Activated CD8-positive, alpha-beta T cell treated with anti-CD3 and anti-CD28 coated beads for 36 hours (primary cell): ENCODE results near the gene TLE2. TPM values are rescaled to one million over a fixed set of nuclear protein-coding genes. Genes with fewer than 3 reads are reported as not detected.
"Not testable (repeated sequence)": the region's sequence is repeated elsewhere in the genome, so short reads cannot be mapped to it uniquely, and the experiment has no call there.

Experiments
- ATAC-seq: fragments of 200-7000 bp; cut with Tn5 transposase; one replicate; pipeline ENCODE4 v1.10.0; 2021; ENCODE audit warnings: mild to moderate bottlenecking, moderate library complexity
- CTCF ChIA-PET: fragments of 350-600 bp; sonication (Branson Sonifier 250); formaldehyde crosslinking; loops from one replicate; lab custom pipeline; 2021; ENCODE audit warnings: antibody characterized with exemption; lab: Charles Lee
- POLR2A ChIA-PET: fragments of 350-600 bp; sonication (Branson Sonifier 250); formaldehyde crosslinking; loops from one replicate; lab custom pipeline; 2021; ENCODE audit warnings: antibody characterized with exemption; lab: Charles Lee
- DNase-seq: peaks from one replicate; pipeline ENCODE4 v3.0.0-alpha.2; 2020
- H3K27ac Mint-ChIP-seq: one replicate; pipeline ENCODE4 v1.8.0; 2021; ENCODE audit warnings: mild to moderate bottlenecking, mixed read lengths
- H3K27me3 Mint-ChIP-seq: one replicate; pipeline ENCODE4 v1.8.0; 2021; ENCODE audit warnings: mixed read lengths
- H3K36me3 Mint-ChIP-seq: one replicate; pipeline ENCODE4 v1.8.0; 2021; ENCODE audit warnings: low read depth, mixed read lengths
- H3K4me1 Mint-ChIP-seq: one replicate; pipeline ENCODE4 v1.8.0; 2021; ENCODE audit warnings: low read depth, mixed read lengths
- H3K4me3 Mint-ChIP-seq: one replicate; pipeline ENCODE4 v1.8.0; 2021; ENCODE audit warnings: mild to moderate bottlenecking, moderate library complexity, mixed read lengths
- H3K9me3 Mint-ChIP-seq: one replicate; pipeline ENCODE4 v1.8.0; 2021; ENCODE audit warnings: mixed read lengths
- CTCF ChIP-seq: fragments of 200-600 bp; IDR thresholded peaks from one replicate; pipeline ENCODE4 v1.8.0; 2022; ENCODE audit warnings: antibody characterized with exemption, mild to moderate bottlenecking
- intact Hi-C: fragments of 100-400 bp; cut with micrococcal nuclease; formaldehyde crosslinking; loops from one replicate; pipeline ENCODE4 v1.10.0; 2022
- total RNA-seq, 2 experiments: library from RNA; stranded (reverse); gene quantifications; one replicate each; pipeline ENCODE4 v1.2.3, GENCODE V29; 2021

The TLE2 gene
- total RNA-seq, 2 experiments from 2014 or later = 2.8 to 3.0 TPM

- no peak overlapping the region for H3K4me3 Mint-ChIP-seq
- CTCF ChIA-PET = interaction anchor here (1.0 kb wide), 1 partner anchor 133 kb away, joined by 3 read pairs; no protein-coding TSS in a partner anchor
- H3K27ac Mint-ChIP-seq = no peak overlapping the region
- no peaks in the 10 kb centered on the region for H3K4me1 Mint-ChIP-seq
- no peaks in the 10 kb centered on the region for H3K36me3 Mint-ChIP-seq
- POLR2A ChIA-PET = no interaction called here
- no peaks in the 10 kb centered on the region for H3K9me3 Mint-ChIP-seq
- intact Hi-C loops = no loop called here
- H3K27me3 Mint-ChIP-seq = no peaks in the 10 kb centered on the region
- TF ChIP-seq CTCF = no peak
- ATAC-seq (no peak), DNase-seq (no peak)
Measured at GRCh38 chr19:2992958-2993357, 36.1 kb downstream of the TLE2 start.

- CTCF ChIA-PET = interaction anchor here (1.0 kb wide), 1 partner anchor 134 kb away, joined by 3 read pairs; no protein-coding TSS in a partner anchor
- POLR2A ChIA-PET, H3K36me3 Mint-ChIP-seq, ATAC-seq, H3K27me3 Mint-ChIP-seq, H3K4me3 Mint-ChIP-seq, H3K4me1 Mint-ChIP-seq, intact Hi-C loops, DNase-seq, H3K9me3 Mint-ChIP-seq, H3K27ac Mint-ChIP-seq: not testable (repeated sequence)
Measured at GRCh38 chr19:2992333-2992732, 36.7 kb downstream of the TLE2 start.

- intact Hi-C loops = no loop called here
- DNase-seq (no peak), ATAC-seq (no peak)
- Mint-ChIP-seq H3K9me3 (no peaks in the 10 kb centered on the region), H3K4me1 (no peaks in the 10 kb centered on the region), H3K27ac (no peak overlapping the region), H3K4me3 (no peak overlapping the region), H3K36me3 (no peaks in the 10 kb centered on the region), H3K27me3 (peaks cover 6% of the 10 kb centered on the region)
- POLR2A ChIA-PET = no interaction called here
- no peak for TF ChIP-seq CTCF
- CTCF ChIA-PET = no interaction called here
Measured at GRCh38 chr19:2989236-2989946, 39.7 kb downstream of the TLE2 start.

GRCh38 chr19:2988568-2988967 lies 40.5 kb downstream of the TLE2 start:
- DNase-seq = no peak
- Mint-ChIP-seq H3K36me3 (no peaks in the 10 kb centered on the region), H3K9me3 (no peaks in the 10 kb centered on the region), H3K27me3 (peaks cover 8% of the 10 kb centered on the region), H3K4me1 (no peaks in the 10 kb centered on the region), H3K27ac (no peak overlapping the region), H3K4me3 (no peak overlapping the region)
- POLR2A ChIA-PET = no interaction called here
- ATAC-seq = no peak
- CTCF ChIA-PET = no interaction called here
- intact Hi-C loops = no loop called here
- TF ChIP-seq CTCF = no peak

GRCh38 chr19:2987797-2988196 lies 41.3 kb downstream of the TLE2 start:
- intact Hi-C loops = no loop called here
- Mint-ChIP-seq H3K36me3 (no peaks in the 10 kb centered on the region), H3K4me1 (no peaks in the 10 kb centered on the region), H3K27ac (no peak overlapping the region), H3K27me3 (peaks cover 13% of the 10 kb centered on the region), H3K9me3 (no peaks in the 10 kb centered on the region), H3K4me3 (no peak overlapping the region)
- ATAC-seq (no peak), DNase-seq (no peak)
- TF ChIP-seq CTCF = no peak
- ChIA-PET POLR2A (no interaction called here), CTCF (no interaction called here)
